Epithelial cell of proximal tubule (primary cell): ENCODE measurements around the gene LARGE1. TPM values are rescaled to one million over a fixed set of nuclear protein-coding genes. Genes with fewer than 3 reads are reported as not detected.

Experiments
- DNase-seq: peaks from one replicate; pipeline ENCODE4 v3.0.0-alpha.2; 2011; ENCODE audit warnings: low read depth
- H3K4me3 ChIP-seq: 2 replicates; pipeline ENCODE4 v1.5.1; 2011; ENCODE audit warnings: low read depth, mild to moderate bottlenecking, low read length
- total RNA-seq: library from RNA; depleted of rRNA; stranded (reverse); fragments of >200 nt; gene quantifications from 2 replicates; pipeline ENCODE4 v1.2.3, GENCODE V29; 2015
- TF ChIP-seq, protein P1 (sequence below): conservative IDR thresholded peaks from 2 replicates; pipeline ENCODE4 v1.5.1; 2012; ENCODE audit warnings: low read depth, mild to moderate bottlenecking, low read length

The LARGE1 gene
- total RNA-seq, 1 donor from 2014 or later: 18.3 TPM

DNA sequence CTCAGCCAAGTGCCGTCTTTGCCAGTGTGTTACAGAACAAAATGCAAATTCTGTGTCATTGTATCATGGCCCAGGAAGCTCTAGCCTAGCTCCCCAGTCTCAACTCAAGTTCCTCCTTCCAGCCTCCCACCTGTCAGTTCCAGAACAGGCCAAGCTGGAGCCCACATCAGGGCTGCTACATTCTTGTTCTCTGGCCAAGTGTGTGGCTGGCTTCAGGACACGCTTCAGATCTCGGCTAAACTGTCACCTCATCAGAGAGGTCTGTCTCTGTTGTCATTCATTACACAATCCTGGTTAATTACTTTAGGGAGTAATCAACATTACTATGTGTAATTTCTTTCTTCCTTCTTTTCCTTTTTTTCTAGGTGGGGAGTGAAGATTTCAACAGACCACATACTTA is 515.1 kb downstream of the LARGE1 start:
- DNase-seq: peak; percentile 77
- H3K4me3 ChIP-seq: no peak overlapping the region
- TF ChIP-seq, protein P1, sequence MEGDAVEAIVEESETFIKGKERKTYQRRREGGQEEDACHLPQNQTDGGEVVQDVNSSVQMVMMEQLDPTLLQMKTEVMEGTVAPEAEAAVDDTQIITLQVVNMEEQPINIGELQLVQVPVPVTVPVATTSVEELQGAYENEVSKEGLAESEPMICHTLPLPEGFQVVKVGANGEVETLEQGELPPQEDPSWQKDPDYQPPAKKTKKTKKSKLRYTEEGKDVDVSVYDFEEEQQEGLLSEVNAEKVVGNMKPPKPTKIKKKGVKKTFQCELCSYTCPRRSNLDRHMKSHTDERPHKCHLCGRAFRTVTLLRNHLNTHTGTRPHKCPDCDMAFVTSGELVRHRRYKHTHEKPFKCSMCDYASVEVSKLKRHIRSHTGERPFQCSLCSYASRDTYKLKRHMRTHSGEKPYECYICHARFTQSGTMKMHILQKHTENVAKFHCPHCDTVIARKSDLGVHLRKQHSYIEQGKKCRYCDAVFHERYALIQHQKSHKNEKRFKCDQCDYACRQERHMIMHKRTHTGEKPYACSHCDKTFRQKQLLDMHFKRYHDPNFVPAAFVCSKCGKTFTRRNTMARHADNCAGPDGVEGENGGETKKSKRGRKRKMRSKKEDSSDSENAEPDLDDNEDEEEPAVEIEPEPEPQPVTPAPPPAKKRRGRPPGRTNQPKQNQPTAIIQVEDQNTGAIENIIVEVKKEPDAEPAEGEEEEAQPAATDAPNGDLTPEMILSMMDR: no peak

- TF ChIP-seq, protein P1: no peak
- H3K4me3 ChIP-seq: no peak overlapping the region
- DNase-seq: no peak
Observed at GRCh38 chr22:33404723-33405122, 515.6 kb downstream of the LARGE1 start.

DNA sequence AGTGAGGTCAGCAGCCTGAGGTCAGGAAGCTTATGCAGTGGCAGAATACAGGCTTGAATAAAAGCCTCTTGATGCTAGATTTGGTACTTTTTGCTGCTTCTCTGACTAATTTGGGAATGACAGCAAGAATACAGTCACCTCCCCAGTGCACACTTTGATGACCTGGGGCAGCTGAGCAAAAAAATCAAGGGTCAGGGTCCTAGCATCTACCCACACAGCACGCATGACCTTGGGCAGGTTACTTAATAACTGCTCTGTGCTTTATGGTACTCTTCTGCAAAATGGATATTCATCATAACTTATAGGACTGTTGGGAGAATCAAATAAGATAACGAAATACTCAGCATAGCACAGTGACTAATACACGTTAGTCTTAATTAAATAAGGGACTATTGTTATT is 518.0 kb downstream of the LARGE1 start:
- no peak overlapping the region for H3K4me3 ChIP-seq

GRCh38 chr22:33401291-33401690 is 519.0 kb downstream of the LARGE1 start:
- no peak overlapping the region for H3K4me3 ChIP-seq
- TF ChIP-seq, protein P1: no peak
- no peak for DNase-seq

More for the DNA sequence above, 518.0 kb downstream of the LARGE1 start:
- DNase-seq: no peak
- TF ChIP-seq, protein P1: no peak

DNA sequence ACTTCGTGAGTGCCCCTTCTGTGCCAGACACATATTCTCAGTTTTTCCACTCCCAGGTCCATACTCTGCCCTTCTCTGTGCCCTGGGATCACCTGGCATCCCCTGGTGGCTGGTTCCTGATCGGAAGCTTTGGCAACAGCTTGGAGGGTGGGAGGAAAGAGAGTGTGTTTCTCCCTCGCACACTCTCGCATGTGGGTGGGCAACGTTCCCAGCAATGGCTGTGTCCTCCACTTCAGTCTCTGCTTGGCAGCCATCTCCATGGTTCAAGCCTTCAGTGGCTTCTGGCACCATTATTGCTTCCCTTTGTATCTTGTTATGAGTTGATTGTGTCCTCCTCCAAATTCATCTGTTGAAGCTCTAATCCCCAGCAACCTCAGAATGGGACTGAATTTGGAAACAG is 519.4 kb downstream of the LARGE1 start:
- TF ChIP-seq, protein P1: peak; percentile 10
- no peak overlapping the region for H3K4me3 ChIP-seq
- DNase-seq: no peak

DNA sequence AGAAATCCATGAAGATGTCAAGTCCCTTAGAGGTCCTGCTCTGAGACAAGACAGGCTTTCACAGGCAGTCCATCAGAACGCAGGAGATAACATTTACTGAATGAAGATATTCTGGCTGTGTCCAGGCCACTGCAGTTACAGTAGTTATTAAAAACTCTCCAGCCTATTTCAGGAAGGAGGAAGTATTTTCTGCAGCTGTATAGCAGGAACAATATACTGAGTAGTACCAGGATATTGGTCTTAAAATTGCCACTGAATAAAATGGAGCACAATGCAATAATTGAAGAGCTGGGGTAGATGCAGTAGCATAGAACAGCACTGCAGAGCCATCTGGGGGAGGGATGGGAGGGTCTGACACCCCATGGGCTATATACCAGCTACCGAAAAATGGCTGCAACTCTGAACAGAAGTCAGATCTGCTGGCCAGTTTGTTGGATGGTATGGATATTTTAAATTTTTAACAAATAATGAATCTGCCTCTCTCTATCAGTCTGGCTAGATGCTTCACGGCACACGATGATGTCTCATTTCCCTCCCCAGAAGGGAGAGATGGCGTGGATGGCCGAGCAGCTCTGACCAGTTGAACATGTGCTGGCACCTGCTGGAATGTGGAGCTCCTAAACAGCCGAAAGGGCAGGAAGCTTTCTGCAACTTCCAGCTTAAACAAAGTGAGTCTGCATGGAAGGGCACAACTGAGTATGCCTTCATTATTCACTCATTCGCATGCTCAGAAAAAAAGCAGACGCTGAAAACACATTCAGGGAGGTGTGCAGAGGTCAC is 520.0 kb downstream of the LARGE1 start:
- no peak for DNase-seq
- no peak overlapping the region for H3K4me3 ChIP-seq
- TF ChIP-seq, protein P1: peak; percentile 39

DNA sequence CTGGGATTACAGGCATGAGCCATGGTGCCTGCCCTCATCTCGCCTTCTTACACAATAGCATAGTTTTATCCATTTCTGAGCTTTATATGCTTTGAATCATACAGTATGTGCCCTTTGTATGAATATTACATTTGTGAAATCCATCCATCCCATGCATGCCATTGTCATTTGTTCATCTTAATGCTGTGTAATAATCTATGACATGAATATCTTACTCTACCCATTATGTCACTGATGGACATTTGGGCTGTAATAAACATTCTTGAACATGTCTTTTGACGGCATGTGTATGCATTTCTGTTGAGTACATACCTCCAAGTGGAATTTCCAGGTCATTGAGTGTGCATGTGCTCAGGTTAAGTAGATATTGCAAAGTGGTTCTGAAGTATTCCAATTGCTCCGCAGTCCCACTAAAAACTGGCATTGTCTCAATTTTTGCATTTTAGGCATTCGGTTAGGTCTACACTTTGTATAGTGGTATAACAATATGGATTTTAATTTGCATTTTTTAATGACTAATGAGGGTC is 522.8 kb downstream of the LARGE1 start:
- no peak overlapping the region for H3K4me3 ChIP-seq
- DNase-seq: no peak
- TF ChIP-seq, protein P1: no peak
